ENCODE measurements around the gene MATCAP1.
A peak's percentile ranks its signal among the peaks of the same experiment; 100 is the strongest.

MATCAP1 gene

DNA sequence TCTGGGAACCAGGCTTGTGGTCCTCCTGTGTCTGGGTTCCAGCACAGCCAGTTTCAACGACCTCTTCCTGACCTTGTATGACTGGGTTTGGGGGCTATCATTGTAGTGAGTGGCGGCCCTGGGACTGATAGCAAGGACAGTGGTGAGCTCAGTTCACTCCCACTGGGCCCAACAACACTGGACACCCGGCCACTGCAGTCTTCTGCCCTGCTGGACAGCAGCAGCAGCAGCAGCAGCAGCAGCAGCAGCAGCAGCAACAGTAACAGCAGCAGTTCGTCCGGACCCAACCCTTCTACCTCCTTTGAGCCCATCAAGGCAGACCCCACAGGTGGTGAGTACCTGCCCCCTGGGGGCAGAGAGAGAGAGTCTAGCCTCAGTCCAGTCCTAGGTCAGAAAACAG, 11.9 kb upstream of the MATCAP1 start:
- no peak for DNase-seq (ENCODE audit: low read depth)
- no peak overlapping the region for H3K4me3 ChIP-seq (ENCODE audit: low read depth, low read length)
- TF ChIP-seq, protein P1, sequence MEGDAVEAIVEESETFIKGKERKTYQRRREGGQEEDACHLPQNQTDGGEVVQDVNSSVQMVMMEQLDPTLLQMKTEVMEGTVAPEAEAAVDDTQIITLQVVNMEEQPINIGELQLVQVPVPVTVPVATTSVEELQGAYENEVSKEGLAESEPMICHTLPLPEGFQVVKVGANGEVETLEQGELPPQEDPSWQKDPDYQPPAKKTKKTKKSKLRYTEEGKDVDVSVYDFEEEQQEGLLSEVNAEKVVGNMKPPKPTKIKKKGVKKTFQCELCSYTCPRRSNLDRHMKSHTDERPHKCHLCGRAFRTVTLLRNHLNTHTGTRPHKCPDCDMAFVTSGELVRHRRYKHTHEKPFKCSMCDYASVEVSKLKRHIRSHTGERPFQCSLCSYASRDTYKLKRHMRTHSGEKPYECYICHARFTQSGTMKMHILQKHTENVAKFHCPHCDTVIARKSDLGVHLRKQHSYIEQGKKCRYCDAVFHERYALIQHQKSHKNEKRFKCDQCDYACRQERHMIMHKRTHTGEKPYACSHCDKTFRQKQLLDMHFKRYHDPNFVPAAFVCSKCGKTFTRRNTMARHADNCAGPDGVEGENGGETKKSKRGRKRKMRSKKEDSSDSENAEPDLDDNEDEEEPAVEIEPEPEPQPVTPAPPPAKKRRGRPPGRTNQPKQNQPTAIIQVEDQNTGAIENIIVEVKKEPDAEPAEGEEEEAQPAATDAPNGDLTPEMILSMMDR (IDR thresholded peaks at IDR 0.05; ENCODE audit: insufficient read depth, low read depth, low read length, missing control alignments), result no peak

DNA sequence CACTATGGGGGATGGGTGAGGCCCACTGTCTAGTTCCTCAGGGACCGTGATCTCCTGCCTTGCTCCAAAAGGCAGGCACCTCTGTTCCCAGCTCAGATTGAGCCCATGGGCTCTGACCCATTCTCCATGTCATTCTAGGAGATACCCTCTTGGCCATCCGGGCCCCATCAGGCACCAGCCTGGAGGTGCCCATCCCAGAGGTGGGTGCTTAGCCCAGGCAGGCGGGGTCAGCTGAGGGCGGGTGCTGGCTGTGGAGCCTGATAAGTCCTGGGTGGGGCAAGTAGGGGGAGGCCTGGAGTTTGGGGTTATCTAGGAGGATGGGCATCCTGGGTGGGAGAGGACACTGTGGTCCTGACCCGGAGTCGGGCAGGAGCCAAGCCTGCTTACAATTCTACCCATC, 10.5 kb upstream of the MATCAP1 start:
- no peak overlapping the region for H3K4me3 ChIP-seq (ENCODE audit: low read depth, low read length)
- no peak for DNase-seq (ENCODE audit: low read depth)
- TF ChIP-seq, protein P1 (IDR thresholded peaks at IDR 0.05; ENCODE audit: insufficient read depth, low read depth, low read length, missing control alignments), result no peak

DNA sequence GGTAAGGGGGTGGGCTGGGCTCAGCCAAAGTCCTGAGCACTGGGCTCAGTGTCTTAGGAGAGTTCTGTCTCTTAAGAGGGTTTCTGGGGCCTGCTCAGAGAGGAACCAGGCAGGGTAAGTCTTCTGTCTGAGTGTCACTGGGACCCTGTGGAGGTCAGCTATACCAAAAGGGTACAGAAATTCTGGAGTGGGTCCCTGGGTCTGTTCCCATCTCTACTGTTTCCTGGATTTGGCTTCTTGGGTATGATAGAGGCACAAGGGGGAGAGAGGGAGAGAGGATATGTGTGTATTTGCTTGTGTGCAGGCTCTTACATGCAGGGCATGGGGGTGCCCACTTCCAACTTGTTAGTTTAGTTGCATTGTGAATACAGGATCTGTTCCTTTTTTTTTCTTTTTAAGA, 9.8 kb upstream of the MATCAP1 start:
- H3K4me3 ChIP-seq (ENCODE audit: low read depth, low read length), result peak overlapping the region; percentile 95
- TF ChIP-seq, protein P1 (IDR thresholded peaks at IDR 0.05; ENCODE audit: insufficient read depth, low read depth, low read length, missing control alignments), result no peak

DNA sequence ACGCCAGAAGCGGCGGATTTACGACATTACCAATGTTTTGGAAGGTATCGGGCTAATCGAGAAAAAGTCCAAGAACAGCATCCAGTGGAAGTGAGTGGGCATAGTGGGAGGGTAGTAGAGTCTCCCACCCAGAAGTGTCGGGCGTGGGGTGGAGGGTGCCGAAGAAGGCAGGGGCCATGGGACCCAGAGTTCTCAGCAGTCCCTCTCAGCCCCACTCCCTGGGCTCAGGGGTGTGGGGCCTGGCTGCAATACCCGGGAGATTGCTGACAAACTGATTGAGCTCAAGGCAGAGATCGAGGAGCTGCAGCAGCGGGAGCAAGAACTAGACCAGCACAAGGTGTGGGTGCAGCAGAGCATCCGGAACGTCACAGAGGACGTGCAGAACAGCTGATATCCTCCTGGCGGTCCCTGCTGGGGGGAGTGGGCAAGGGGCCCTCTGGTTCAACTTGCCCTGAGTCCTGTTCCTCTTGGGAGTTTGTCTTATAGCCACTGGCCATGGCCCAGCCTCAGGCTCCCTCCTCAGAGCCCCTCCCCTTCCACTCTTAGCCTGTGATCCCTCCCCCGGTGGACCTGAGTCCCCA, 9.1 kb upstream of the MATCAP1 start:
- TF ChIP-seq, protein P1 (IDR thresholded peaks at IDR 0.05; ENCODE audit: insufficient read depth, low read depth, low read length, missing control alignments), result no peak
- DNase-seq (ENCODE audit: low read depth), result no peak
- peak overlapping the region; percentile 95 for H3K4me3 ChIP-seq (ENCODE audit: low read depth, low read length)

More for the DNA sequence above, 9.8 kb upstream of the MATCAP1 start:
- no peak for DNase-seq (ENCODE audit: low read depth)

DNA sequence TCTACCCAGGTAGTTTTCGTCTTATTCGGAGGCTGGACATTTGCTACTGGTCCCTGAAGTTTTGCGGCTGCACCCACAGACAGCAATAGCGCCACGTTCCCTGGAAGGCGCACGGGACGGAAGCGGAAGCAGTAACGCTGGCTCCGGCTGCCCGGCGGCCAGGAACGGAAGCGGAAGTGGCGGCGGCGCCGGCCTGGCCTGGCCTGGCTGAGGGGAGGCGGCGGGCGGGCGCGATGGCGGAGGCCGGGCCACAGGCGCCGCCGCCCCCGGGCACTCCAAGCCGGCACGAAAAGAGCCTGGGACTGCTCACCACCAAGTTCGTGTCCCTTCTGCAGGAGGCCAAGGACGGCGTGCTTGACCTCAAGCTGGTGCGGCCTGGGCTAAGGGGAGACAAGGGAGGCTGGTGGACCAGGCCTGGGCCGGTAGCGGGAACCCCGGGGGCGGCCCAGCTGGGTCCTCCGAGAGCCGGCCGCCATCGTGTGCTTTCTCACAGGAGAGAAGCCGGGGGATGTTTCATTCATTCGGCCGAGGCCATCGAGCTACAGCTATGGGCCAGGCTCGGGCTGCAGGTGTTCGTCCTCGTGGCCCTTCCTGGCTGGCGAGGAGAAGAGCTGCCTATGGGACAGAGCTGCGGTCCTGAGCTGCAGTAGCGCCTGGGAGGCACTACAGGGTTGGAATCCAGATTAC, 8.4 kb upstream of the MATCAP1 start, which contains the start of gene E2F4:
E2F4 (plus strand) TSS at position 161 of the 687 bp plus-strand sequence; CDS start at position 234, 73 bp downstream.
- peak; percentile 95 for DNase-seq (ENCODE audit: low read depth)
- TF ChIP-seq, protein P1 (IDR thresholded peaks at IDR 0.05; ENCODE audit: insufficient read depth, low read depth, low read length, missing control alignments), result no peak
- peak within 1 kb of the TSS; percentile 95 for H3K4me3 ChIP-seq (ENCODE audit: low read depth, low read length)

DNA sequence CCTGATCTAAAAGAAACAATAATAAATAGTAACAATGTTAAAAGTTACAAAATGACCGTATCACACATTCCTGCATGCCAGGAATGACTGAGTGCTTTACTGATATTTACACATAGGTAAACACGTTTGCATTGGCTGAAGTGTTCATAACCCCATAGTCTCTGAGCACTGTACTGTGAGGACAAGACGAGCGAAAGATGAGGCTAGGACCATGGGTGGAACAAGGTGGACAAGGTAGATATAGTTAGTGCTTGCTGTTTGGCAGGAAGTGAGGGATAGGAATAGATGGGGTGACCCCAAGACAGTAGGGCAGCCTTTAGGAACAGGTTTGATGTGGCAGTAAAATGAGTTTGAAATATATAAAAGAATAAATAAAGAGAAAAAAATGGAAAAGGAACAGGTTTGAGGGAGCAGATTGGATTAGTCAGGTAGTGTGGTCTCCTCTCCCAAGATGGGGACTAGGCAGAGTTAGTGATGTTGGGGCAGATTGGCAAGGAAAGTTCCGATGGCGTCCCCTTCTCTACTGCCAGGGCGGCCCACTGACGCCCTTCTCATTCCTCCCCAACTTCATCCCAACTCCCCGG, 7.7 kb upstream of the MATCAP1 start:
- DNase-seq (ENCODE audit: low read depth), result no peak
- H3K4me3 ChIP-seq (ENCODE audit: low read depth, low read length), result peak overlapping the region; percentile 52
- TF ChIP-seq, protein P1 (IDR thresholded peaks at IDR 0.05; ENCODE audit: insufficient read depth, low read depth, low read length, missing control alignments), result no peak
